GM19467 (cell line): ENCODE results near the gene GRIP2.

ENCODE experiments used
- ATAC-seq: cut with Tn5 transposase; IDR thresholded peaks from one replicate; pipeline ENCODE4 v1.9.1; 2021; ENCODE audit warnings: mild to moderate bottlenecking, moderate library complexity; ENCODE audit not compliant: unreplicated experiment

GRIP2 gene

DNA sequence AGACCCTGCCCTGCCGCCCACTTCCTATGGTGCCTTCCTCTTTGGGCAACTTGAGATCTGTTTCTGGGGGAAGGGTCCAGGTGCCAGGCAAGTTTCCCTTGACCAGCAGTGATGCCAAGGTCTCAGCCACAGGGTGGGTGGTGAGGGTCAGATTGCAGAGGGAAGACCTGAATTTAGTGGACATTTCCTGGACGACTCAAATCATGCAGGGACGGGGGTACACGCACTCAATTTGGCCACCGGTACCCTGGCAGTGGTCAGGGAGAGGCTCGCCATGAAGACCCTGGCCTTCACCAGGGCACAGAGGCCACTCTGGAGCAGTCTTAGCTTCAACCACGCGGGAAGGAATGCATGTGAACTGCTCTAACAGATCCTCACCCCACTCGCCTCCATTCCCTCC lies 1.5 kb upstream of the GRIP2 start:
- no peak for ATAC-seq

DNA sequence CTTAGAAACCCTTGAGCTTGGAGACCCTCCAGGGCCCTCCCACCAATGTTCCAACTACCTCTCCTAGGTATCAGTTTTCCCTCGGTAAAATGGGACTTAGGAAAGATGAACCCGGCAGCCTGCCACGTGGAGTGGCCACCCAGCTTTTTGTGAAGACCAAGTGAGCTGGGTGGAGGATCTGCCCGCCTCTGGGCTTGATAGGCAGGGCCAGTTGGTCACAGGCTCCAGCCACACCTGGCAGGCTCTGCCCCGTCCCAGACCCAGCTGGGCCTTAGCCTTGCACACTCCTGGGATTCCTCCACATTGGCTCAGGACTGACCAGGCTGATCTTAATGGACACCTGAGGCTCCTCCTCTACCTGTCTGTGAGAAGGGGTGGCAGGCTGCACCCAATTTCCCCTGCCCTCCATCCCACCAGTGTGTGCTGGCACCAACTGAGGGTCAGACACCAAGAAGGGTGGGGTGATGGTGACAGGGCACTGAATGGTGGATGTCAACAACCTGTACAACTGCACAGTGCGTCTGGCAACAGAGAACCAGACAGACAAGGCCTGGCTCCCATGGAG lies 761 bp upstream of the GRIP2 start:
- no peak for ATAC-seq

GRCh38 chr3:14539384-14539741 lies 779 bp downstream of the GRIP2 start:
- no peak for ATAC-seq

DNA sequence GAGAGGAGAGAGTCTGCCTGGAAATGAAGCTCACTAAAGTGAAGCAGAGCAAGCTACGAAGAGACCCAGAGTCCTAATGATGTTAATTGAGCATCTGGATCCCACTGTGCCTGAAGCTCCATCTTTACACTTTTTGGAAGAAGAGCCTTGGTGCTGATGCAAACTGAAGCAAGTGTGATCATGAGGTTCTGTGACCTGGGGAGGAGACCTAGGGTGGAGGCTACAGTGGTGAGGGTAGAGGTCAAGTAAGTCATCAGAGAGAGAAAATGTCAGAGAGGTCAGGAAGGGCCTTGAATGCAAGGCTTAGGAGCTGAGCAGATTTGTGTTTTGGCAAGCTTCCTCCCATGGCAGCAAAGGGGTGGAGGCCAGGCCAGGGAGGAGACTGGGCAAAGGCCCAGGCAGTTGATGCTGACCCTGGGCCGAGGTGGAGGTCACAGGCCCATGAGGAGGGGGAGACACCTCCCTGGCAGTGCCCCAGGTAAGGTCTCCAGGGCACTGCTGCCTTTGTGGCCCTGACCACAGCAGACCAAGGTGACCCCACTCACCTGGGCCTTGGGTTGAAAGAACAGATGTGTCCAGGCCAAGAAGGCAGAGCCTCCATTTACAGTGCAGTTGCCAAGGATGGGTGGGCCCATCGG lies 1.6 kb downstream of the GRIP2 start:
- no peak for ATAC-seq

- ATAC-seq: no peak
These were observed 2.3 kb downstream of the GRIP2 start for GRCh38 chr3:14537590-14538450.

- ATAC-seq: no peak
These were observed 3.1 kb downstream of the GRIP2 start for GRCh38 chr3:14536837-14537589.

GRCh38 chr3:14536055-14536815 lies 3.9 kb downstream of the GRIP2 start:
- ATAC-seq: no peak

- no peak for ATAC-seq
These were observed 4.5 kb downstream of the GRIP2 start for GRCh38 chr3:14535616-14536015.

DNA sequence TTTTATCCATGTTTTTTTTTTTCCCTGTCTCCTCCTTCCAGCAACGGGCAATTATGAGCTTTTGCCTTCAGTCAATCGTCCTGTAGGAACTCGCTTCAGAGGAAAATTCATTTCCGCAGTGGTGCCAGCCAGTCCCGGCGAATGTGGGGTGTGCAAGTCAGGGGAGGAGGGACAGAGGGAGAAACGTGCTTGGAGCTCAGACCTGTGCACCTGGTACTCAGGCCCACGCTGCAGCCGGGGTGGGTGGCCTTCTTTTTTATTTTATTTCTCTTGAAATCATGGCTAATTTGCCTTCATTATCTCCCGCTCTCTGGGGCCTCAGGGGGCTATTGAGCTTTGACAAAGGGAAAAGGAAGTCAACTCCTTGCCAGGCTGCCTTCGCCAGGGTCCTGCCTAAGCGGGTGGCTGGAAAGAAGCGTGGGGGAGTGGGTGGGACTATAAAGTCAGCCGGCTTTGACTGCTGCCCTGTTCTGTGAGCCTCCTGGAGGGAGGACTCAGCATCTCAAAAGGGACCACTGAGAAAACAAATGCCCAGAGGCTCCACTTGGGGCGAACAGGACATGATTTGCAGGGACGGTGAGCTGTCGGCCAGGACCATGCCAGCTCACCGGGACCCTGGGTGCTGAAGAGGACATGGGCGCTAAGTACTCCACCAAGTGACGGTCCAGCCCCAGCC lies 5.5 kb downstream of the GRIP2 start:
- ATAC-seq: no peak

GRCh38 chr3:14533457-14533958 lies 6.6 kb downstream of the GRIP2 start:
- ATAC-seq: no peak

- ATAC-seq: no peak
These were observed 7.3 kb downstream of the GRIP2 start for GRCh38 chr3:14532691-14533456.

DNA sequence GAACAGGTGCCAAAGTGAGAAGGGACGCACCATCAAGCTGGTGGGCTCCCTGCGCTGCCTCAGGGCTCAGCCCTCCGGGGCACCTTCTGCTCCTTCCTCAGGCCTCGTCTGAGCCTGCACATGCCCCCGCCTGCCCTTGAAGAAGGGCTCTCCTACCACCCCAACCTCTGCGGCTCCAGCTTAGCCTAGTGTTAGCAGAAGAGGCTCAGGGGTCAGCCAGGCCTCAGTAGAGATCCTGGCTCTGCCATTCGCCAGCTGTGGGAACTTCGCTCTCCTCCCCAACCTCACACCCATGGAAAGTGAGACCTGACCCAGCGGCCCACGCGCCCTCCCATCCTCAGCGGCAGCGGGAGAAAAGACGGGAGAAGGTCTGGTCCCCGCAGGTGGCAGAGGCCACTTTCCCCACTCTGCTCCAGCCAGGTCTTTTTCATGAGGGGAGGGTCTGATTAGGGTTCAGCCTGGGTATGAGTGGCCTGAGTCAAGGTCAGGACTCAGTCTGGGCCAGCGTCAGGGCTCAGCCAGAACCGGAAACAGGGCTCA lies 8.2 kb downstream of the GRIP2 start:
- no peak for ATAC-seq

DNA sequence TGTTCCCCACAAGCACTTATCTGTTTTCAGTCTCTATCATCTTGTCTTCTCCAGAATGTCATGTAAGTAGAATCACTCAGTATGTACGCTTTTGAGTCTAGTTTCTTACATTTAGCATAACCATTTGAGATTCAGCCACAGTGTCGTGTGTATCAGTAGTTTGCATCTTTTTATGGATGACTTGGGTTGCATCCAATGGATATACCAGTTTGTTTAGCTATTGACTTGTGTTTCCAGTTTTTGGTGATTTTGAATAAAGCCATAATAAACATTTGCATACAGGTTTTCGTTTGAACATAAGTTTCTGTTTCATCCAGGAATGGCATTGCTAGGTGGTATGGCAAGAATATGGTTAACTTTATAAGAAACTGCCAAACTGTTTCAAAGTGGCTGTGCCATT lies 12.1 kb downstream of the GRIP2 start:
- ATAC-seq: no peak

GRCh38 chr3:14525685-14526631 lies 14.2 kb downstream of the GRIP2 start:
- no peak for ATAC-seq

DNA sequence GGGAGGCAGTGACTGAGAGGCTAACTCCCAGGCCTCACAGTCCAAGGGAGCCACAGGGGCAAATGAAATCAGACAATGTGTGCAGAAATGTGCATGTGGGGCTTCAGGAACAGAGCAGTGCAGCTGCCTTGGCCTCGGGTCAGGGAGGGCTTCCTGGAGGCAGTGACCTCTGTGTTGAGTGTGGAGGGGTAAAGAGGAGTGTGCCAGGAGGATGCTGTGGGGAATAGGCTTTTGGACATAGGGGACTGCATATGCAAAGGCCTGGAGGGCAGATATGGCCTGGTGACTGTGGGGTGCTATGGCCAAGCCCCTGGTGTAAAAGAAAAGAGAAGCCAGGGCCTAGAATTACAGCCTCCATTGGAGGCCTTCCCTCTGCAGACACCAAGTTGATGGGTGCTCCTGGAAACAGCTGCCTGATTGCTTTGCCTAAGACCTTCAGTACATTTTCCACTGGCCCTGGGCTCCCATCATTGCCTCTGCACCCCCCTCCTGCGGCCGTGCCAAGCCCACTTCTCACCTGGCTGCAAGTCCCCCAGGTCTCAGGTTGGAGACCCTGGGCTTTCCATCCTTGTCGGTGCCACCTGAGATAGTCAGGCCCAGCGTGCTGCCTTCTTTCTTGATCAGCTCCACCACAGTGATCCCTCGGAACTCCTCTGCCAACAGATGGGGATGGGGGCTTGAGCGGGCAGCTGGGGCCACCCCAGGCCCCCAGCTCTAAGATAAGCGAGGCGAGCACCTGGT lies 15.1 kb downstream of the GRIP2 start:
- ATAC-seq: no peak

- ATAC-seq: no peak
These were observed 15.8 kb downstream of the GRIP2 start for GRCh38 chr3:14524311-14524711.

DNA sequence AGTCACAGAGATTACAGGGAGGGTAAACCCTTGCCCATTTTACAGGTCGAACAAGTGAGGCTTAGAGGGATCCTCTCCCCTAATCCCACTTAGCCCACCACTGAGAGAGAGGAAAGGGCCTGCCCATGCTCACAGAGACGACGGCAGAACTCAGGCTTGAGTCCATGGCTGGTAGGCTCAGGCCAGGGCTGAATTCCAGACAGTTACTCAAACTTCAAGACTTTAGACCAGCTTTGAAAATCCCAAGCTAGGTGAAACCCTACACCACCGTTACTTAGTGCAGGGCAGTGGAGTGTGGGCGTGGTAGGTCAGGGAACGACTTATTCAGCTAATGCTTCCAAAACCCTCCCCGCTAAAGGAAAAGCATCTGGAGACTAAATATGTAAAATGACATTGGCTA lies 16.4 kb downstream of the GRIP2 start:
- ATAC-seq: no peak
